Endothelial cell of umbilical vein (primary cell): ENCODE results near the gene CCDC93. TPM values are rescaled to one million over a fixed set of nuclear protein-coding genes. Genes with fewer than 3 reads are reported as not detected.
A peak's percentile ranks its signal among the peaks of the same experiment; 100 is the strongest.

Experiments
- BruUV-seq: library from RNA; stranded (reverse); fragments of 400-500 nt; replicated peaks from 2 replicates; lab custom pipeline; 2021; lab: Mats Ljungman, UMichigan
- CTCF ChIA-PET: fragments of 300-600, 350-600 bp; sonication (Branson Sonifier 250); formaldehyde crosslinking; loops from one replicate; lab custom pipeline; 2021; ENCODE audit warnings: antibody characterized with exemption, inconsistent platforms; lab: Charles Lee
- POLR2A ChIA-PET: fragments of 300-600, 350-600 bp; sonication (Branson Sonifier 250); formaldehyde crosslinking; loops from one replicate; lab custom pipeline; 2021; ENCODE audit warnings: antibody characterized with exemption, inconsistent platforms; lab: Charles Lee
- DNase-seq: peaks from one replicate; pipeline ENCODE4 v3.0.0-alpha.2; 2011; ENCODE audit warnings: low read depth, low spot score
- FAIRE-seq: peaks from 2 replicates; lab custom pipeline; 2011; peaks lifted over from hg19 to GRCh38; lab: Jason Lieb, UNC
- H2AFZ ChIP-seq: 2 replicates; pipeline ENCODE4 v1.6.0; 2012; ENCODE audit warnings: low read depth, low read length, control low read depth, inconsistent platforms
- H3K27ac ChIP-seq: 2 replicates; pipeline ENCODE4 v1.5.1; 2011; ENCODE audit warnings: low read depth, mild to moderate bottlenecking, control low read depth, low read length, moderate library complexity; ENCODE audit not compliant: insufficient read depth
- H3K27me3 ChIP-seq, 2 experiments: 2 replicates each; pipeline versions ENCODE4 v1.6.0 to v1.6.1; 2011; ENCODE audit warnings: low read length in 2 of 2, mixed read lengths in 1 of 2; ENCODE audit not compliant: control insufficient read depth in 2 of 2, insufficient read depth in 2 of 2
- H3K36me3 ChIP-seq, 2 experiments: 2 replicates in 1 of 2; 3 replicates in 1 of 2; pipeline ENCODE4 v1.5.1; 2011; ENCODE audit warnings: low read length in 2 of 2, mild to moderate bottlenecking in 1 of 2, moderate library complexity in 1 of 2; ENCODE audit not compliant: control insufficient read depth in 2 of 2, insufficient read depth in 2 of 2; ENCODE audit errors: extremely low read depth in 1 of 2
- H3K4me1 ChIP-seq: 3 replicates; pipeline ENCODE4 v1.5.1; 2011; ENCODE audit warnings: mild to moderate bottlenecking, low read length; ENCODE audit not compliant: control insufficient read depth, insufficient read depth; ENCODE audit errors: extremely low read depth
- H3K4me2 ChIP-seq: 2 replicates; pipeline ENCODE4 v1.6.1; 2011; ENCODE audit warnings: low read length, control low read depth, mixed read lengths; ENCODE audit not compliant: insufficient read depth
- H3K4me3 ChIP-seq, 3 experiments: fragments of 200-600 bp in 1 of 3; sonication (generic), shearing (Covaris generic) in 1 of 3; replicated peaks in 1 of 3; 2 replicates each; pipeline ENCODE4 v1.5.1; 2011 to 2016; ENCODE audit warnings: control low read depth in 3 of 3, low read length in 3 of 3, mild to moderate bottlenecking in 2 of 3, inconsistent platforms in 1 of 3, low read depth in 1 of 3, moderate library complexity in 1 of 3; ENCODE audit not compliant: insufficient read depth in 1 of 3
- H3K79me2 ChIP-seq: 2 replicates; pipeline ENCODE4 v1.6.0; 2012; ENCODE audit warnings: low read length, inconsistent platforms; ENCODE audit not compliant: control insufficient read depth, insufficient read depth
- H3K9ac ChIP-seq: replicated peaks from 2 replicates; pipeline ENCODE3; 2011; ENCODE audit warnings: low read length, control low read depth; ENCODE audit not compliant: insufficient read depth; ENCODE audit errors: extremely low read depth
- H3K9me1 ChIP-seq: replicated peaks from 3 replicates; pipeline ENCODE4 v1.6.0; 2011; ENCODE audit warnings: mild to moderate bottlenecking, low read length; ENCODE audit not compliant: control insufficient read depth, insufficient read depth; ENCODE audit errors: extremely low read depth
- H3K9me3 ChIP-seq: replicated peaks from 2 replicates; pipeline ENCODE4 v1.5.1; 2012; ENCODE audit warnings: low read length, inconsistent platforms; ENCODE audit not compliant: control insufficient read depth, insufficient read depth
- H4K20me1 ChIP-seq: replicated peaks from 2 replicates; pipeline ENCODE3; 2011; ENCODE audit warnings: mild to moderate bottlenecking, low read length; ENCODE audit not compliant: control insufficient read depth, insufficient read depth; ENCODE audit errors: extremely low read depth
- CTCF ChIP-seq, 2 donors: IDR thresholded peaks; 1 replicate in 1 of 2; 2 replicates in 1 of 2; pipeline ENCODE4 v1.5.1; 2011; ENCODE audit warnings: low read length in 2 of 2, mild to moderate bottlenecking in 2 of 2, moderate library complexity in 2 of 2, control low read depth in 1 of 2, inconsistent platforms in 1 of 2, low read depth in 1 of 2; ENCODE audit not compliant: insufficient read depth in 1 of 2; ENCODE audit errors: extremely low read depth in 1 of 2
- EZH2 ChIP-seq: IDR thresholded peaks from 2 replicates; pipeline ENCODE4 v1.6.1; 2012; ENCODE audit warnings: borderline replicate concordance, low read depth, mild to moderate bottlenecking, moderate library complexity, low read length, inconsistent platforms; ENCODE audit not compliant: severe bottlenecking
- FOS ChIP-seq: IDR thresholded peaks from 2 replicates; pipeline ENCODE4 v1.6.1; 2011; ENCODE audit warnings: mild to moderate bottlenecking, low read length, moderate library complexity, borderline replicate concordance; ENCODE audit not compliant: insufficient read depth
- GATA2 ChIP-seq: IDR thresholded peaks from 2 replicates; pipeline ENCODE4 v1.7.0; 2011; ENCODE audit warnings: low read depth, mild to moderate bottlenecking, moderate library complexity, mixed read lengths, low read length; ENCODE audit not compliant: insufficient read length, insufficient read depth
- JUN ChIP-seq: IDR thresholded peaks from 2 replicates; pipeline ENCODE4 v1.6.1; 2011; ENCODE audit warnings: borderline replicate concordance, low read depth; ENCODE audit not compliant: insufficient read length, insufficient read depth
- MAX ChIP-seq: IDR thresholded peaks from 2 replicates; pipeline ENCODE4 v1.6.1; 2011; ENCODE audit not compliant: insufficient read depth, insufficient read length
- POLR2AphosphoS5 ChIP-seq: IDR thresholded peaks from 2 replicates; pipeline ENCODE4 v1.6.1; 2012; ENCODE audit warnings: low read depth, mild to moderate bottlenecking, control low read depth, low read length, moderate library complexity; ENCODE audit not compliant: insufficient read depth
- dilution Hi-C: fragments of 300-500 bp; cut with MboI; formaldehyde crosslinking; loops from one replicate; pipeline ENCODE4 v1.15.0; 2019; ENCODE audit warnings: low sequenced_read_pairs; ENCODE audit not compliant: extremely low pct_ligation_motif_present
- intact Hi-C: fragments of 100-400 bp; cut with micrococcal nuclease; formaldehyde crosslinking; loops from one replicate; pipeline ENCODE4 v1.10.0; 2022
- polyA plus RNA-seq, 4 experiments: library from polyadenylated mRNA; depleted of rRNA in 3 of 4; stranded (reverse) in 3 of 4; unstranded in 1 of 4; fragments of >200 nt; gene quantifications; 2 replicates each; pipeline versions ENCODE4 v1.2.1 to v1.2.3, GENCODE V29; 2011 to 2012; ENCODE audit warnings: missing spikeins in 1 of 4
- total RNA-seq: library from RNA; stranded (reverse); gene quantifications from 2 replicates; pipeline ENCODE4 v1.2.3, GENCODE V29; 2021

The CCDC93 gene
- total and polyA plus RNA-seq, 2 donors (not counting 3 experiments of a cell fraction or from before 2014, with no cell fraction given), result 13.8 to 35.1 TPM

DNA sequence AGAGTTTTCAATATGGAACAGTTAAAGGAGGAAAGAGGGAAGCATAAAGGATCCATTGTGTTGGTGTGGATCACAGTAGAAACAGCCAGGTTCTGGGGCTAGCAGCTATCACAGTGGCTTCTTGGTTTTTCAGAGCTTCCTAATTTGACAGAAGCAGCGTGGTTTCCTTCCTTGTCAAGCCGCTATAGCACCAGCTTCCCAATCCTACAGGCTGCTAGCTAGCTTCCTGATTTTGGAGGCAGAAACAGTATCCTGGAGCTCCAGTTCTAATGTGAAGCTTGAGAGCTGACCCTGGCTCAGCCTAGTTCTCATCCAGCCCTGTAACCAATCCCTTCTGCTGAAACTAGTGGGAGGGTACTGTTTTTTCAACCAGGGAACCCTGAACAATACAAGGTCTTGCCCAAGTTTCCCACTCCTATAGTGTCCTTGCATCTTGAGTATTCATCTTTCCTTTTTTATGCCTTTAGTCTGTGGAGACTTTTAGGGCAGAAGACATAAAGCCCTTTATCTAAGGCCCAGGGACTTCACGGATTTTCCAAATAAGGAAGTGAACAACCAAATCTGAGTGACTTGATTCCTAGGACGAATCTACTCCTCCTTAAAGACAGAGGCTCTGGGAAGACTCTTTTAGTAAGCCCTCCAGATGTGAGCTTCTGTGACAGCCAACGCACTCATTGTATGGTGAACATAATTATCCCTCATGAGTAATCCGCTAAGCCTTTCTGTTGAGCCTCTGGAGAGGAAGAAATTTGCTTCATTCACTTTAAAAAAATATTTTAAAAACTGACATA lies 33.8 kb downstream of the CCDC93 start:
- H2AFZ ChIP-seq, result no peak overlapping the region
- dilution Hi-C loops (no loop called here), intact Hi-C loops (no loop called here)
- DNase-seq, result no peak
- peaks cover 13% of the 10 kb centered on the region for H3K4me1 ChIP-seq
- no peak overlapping the region for H3K4me2 ChIP-seq
- peaks cover 11% of the 10 kb centered on the region for H3K79me2 ChIP-seq
- H3K4me3 ChIP-seq, result no peak overlapping the region
- TF ChIP-seq CTCF (IDR thresholded peaks at IDR 0.05; ENCODE audit: extremely low read depth in 1 of 2, insufficient read depth in 1 of 2, low read depth in 1 of 2, low read length in 2 of 2) (no peak), GATA2 (no peak), EZH2 (no peak), JUN (no peak), FOS (no peak), POLR2AphosphoS5 (no peak), MAX (no peak)
- H3K36me3 ChIP-seq, result peaks cover 5 to 7% of the 10 kb centered on the region in 2 experiments
- BruUV-seq, result no TSS peak
- no peak overlapping the region for H3K9ac ChIP-seq
- FAIRE-seq, result no peak
- ChIA-PET CTCF (interaction anchor here (1.0 to 3.0 kb wide), 3 partner anchors 16 to 166 kb away, joined by 3 to 11 read pairs (median 8); partner anchors contain the start of gene DDX18), POLR2A (no interaction called here)
- peak overlapping the region; percentile 30 for H3K27ac ChIP-seq
- no peaks in the 10 kb centered on the region for H3K9me3 ChIP-seq
- no peaks in the 10 kb centered on the region for H3K27me3 ChIP-seq
- H4K20me1 ChIP-seq, result peaks cover 2% of the 10 kb centered on the region
- no peaks in the 10 kb centered on the region for H3K9me1 ChIP-seq
